HEK293T (cell line): Measurements from ENCODE around the gene DHX16.

Experiments
- HDGF ChIP-seq: fragments of 450-650 bp; IDR thresholded peaks from 2 replicates; pipeline ENCODE4 v1.6.1; 2017; ENCODE audit warnings: antibody characterized with exemption, borderline replicate concordance
- NFRKB ChIP-seq: fragments of 450-650 bp; IDR thresholded peaks from 2 replicates; pipeline ENCODE4 v1.6.1; 2016; ENCODE audit warnings: mild to moderate bottlenecking, moderate library complexity
- TARDBP ChIP-seq: fragments of 450-650 bp; IDR thresholded peaks from 2 replicates; pipeline ENCODE4 v1.6.1; 2016

GRCh38 chr6:30685157-30686008, 12.6 kb upstream of the DHX16 start:
- TF ChIP-seq TARDBP (no peak), HDGF (no peak), NFRKB (no peak)
